NAMALWA (cell line): ENCODE data around the gene SCAP.
"Not testable (repeated sequence)": the region's sequence is repeated elsewhere in the genome, so short reads cannot be mapped to it uniquely, and the experiment has no call there.

Experiments used
- DNase-seq: peaks from one replicate; pipeline ENCODE4 v3.0.0-alpha.2; 2015; ENCODE audit warnings: low spot score

Gene SCAP

GRCh38 chr3:47394140-47394870, 81.4 kb downstream of the SCAP start:
- no peak for DNase-seq

DNA sequence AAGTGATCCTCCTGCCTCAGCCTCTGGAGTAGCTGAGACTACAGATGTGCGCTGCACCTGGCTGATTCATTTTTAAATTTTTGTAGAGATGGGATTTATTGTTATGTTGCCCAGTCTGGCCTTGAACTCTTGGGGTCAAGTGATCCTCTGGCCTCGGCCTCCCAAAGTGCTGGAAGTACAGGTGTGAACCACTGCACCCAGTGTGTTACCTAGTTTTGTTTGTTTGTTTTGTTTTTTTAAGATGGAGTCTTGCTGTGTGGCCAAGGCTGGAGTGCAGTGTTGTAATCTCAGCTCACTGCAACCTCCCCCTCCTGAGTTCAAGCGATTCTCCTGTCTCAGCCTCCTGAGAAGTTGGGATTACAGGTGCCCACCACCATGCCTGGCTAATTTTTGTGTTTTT, 82.8 kb downstream of the SCAP start:
- no peak for DNase-seq

- DNase-seq = no peak
These were observed 89.9 kb downstream of the SCAP start for GRCh38 chr3:47385796-47386195.

GRCh38 chr3:47385007-47385406, 90.7 kb downstream of the SCAP start:
- DNase-seq = no peak

GRCh38 chr3:47384425-47384824, 91.3 kb downstream of the SCAP start:
- DNase-seq = no peak

DNA sequence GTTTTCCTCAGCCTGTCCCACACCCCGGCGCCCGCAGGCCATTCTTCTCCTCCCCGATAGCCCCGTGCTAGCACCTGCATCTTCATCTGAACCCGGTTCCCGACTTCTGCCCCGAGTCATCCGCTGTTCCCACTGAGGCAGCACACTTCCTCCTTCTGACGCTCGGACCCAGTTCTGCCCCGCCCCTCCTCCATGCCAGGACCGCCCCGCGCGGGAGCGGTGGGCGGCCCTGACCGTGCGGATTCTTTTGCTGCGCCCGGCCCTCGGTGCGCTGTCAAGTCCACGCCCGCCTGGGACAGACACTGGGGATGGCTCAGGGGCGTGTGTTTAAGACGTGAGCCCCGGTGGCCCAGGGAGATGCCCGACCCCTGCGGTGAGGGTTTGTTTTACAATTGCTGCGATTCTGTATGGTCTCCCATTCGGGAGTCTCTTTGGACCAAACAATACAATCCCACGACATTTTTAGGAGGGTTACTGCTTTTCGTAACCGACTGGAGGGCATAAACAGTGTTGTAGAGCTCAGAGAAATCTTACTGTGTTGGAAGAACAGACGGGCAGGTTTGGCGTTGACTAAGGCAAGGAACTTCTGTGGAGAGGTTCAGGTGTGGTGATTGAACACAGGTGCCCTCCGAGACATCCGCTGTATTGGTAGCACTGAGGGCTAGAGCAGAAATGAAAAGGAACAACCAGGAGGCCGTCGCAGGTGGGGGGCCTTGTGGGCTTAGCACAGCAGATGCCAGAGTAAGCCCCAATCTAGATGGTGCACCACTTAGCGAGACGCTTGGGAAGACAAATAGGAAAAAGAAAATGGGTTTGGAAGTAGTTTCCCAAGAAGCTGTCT, 94.2 kb downstream of the SCAP start:
- peak; percentile 85 for DNase-seq

- peak; percentile 95 for DNase-seq
These were observed 95.0 kb downstream of the SCAP start, which contains the start of gene PTPN23 for GRCh38 chr3:47380601-47381316. Gene PTPN23 (plus strand): TSS chr3:47381021. CDS start chr3:47381097, 76 bp downstream.

DNA sequence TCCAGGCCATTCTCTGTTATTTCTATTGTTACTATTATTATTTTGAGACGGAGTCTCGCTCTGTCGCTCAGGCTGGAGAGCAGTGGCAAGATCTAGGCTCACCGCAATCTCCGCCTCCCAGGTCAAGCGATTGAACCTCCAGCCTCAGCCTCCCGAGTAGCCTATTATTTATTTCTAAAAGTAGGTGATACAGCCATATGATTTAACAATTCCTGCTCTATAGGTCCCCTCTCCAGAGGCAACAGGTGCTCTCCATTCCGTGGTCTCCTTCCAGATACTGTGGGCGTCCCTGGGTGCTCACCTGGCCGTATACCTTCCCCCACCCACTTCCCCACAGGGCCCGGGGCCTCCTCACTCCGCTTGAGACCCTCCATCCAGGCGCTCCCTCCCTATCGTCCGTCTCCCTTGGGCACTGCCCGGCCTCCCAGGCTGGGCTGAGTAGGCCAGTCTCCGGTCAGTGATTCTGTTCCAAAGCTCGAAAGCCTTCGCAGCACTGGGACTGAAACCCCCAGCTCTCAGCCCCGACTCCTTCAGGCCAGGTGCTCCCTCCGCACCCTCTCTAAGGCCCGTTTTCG, 95.6 kb downstream of the SCAP start:
- no peak for DNase-seq

DNA sequence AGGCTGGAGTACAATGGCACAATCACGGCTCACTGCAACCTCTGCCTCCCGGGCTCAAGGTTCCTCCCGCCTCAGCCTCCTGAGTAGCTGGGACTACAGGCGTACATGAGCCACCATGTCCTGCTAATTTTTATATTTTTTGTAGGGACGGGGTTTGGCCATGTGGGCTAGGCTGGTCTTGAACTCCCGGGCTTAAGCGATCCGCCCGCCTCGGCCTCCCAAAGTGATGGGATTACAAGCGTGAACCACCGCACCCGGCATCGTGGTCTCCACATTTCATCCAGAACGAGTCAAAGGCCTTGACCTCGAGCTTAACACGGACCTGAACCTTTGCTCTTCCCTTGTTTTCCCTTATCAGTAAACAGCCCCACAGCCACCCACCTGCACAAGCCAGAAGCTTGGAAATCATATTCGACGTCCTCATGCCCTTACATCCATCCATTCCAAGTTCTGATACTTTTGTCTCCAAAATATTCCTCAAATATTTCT, 96.3 kb downstream of the SCAP start:
- DNase-seq = no peak

DNA sequence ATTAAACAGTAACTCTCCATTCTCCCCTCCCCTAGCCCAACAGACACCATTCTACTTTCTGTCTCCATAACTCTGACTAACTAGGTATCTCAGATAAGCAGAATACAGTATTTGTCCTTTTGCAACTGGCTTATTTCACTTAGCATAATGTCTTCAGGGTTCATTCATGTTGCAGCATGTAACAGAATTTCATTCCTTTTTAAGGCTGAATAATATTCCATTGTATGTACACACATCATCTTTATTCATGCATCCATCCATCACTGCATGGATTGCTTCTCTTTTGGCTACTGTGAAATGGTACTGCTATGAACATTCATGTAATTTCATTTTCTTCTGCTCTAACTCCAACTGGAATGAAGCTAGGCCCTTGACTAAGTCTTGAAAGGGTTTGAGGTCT, 96.9 kb downstream of the SCAP start:
- DNase-seq = no peak

GRCh38 chr3:47377186-47377585, 98.6 kb downstream of the SCAP start:
- no peak for DNase-seq

GRCh38 chr3:47376393-47376792, 99.3 kb downstream of the SCAP start:
- no peak for DNase-seq

DNA sequence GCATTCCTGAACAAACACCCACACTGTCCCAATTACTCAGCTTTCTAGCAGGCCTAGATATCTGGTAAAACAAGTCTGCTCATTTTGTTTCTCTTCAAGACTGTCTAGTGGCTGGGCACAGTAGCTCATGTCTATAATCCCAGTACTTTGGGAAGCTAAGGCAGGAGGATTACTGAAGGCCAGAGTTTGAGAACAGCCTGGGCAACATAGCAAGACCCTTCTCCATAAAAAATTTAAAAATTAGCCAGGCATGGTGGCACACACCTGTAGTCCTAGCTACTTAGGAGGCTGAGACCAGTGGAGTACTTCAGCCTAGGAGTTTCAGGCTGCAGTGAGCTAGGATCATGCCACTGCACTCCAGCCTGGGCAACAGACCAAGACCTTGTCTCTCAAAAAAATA, 101.2 kb downstream of the SCAP start:
- no peak for DNase-seq

DNA sequence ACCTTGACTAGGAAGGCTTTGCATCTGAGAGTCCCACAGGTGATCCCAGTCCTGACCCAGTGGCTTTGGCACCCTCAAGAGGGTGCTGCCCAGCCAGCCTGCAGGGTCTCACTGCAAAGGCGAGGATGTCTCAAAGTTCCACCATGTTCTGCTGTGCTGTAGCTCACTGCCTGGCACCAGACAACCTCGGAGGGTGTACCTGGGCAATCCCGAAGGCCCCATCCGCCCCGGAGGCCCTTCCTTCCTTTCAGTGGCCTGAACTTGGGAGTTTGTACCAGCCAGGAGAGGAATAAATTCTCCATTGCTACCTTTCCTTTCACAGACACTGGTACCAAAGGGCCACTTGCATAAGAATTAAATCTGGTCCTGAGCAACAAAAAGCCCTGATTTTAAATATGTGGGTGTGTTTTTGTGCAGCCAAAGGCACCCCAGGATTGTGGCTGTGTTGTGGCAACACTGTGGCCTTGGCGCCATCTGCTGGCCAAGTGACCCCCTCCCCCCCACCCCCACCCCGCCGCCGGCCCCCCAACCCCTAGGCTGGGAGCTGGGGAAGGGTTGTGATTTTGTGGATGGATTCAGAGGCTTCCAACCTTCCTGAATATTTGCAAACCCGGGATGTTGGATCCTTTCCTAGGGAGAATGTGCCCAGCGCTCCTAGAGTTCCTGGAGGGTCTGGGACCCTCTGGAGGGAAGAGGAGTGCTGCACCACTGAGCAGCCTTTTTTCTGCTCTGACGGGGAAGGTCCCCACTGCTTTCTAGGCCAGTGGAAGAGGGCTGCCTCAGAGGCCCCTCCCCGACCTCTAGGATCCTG, 104.6 kb downstream of the SCAP start:
- peak; percentile 23 for DNase-seq

DNA sequence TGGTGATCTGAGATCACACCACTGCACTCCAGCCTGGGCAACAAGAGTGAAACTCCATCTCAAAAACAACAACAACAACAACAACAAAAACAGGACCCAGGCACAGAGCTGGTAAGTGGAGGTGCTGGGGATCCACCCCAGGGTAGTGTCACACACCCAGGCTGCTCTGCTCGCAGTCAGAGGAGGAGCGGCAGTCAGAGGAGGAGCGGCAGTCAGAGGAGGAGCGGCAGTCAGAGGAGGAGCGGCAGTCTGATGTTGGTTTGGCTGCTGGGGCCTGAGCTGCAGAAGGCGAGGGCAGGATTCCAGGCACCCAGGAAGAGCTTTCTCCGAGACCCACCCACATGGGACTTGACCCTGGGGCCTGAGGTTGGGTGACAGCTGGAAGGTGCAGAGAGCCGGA, 105.7 kb downstream of the SCAP start:
- DNase-seq = not testable (repeated sequence)

GRCh38 chr3:47367631-47368030, 108.1 kb downstream of the SCAP start:
- no peak for DNase-seq

GRCh38 chr3:47366833-47367232, 108.9 kb downstream of the SCAP start:
- DNase-seq = no peak

- no peak for DNase-seq
These were observed 110.3 kb downstream of the SCAP start for GRCh38 chr3:47365213-47366153.
